Fibroblast of villous mesenchyme (primary cell): ENCODE measurements around the gene FGFBP1. TPM values are rescaled to one million over a fixed set of nuclear protein-coding genes. Genes with fewer than 3 reads are reported as not detected.

Source experiments
- DNase-seq: peaks from one replicate; pipeline ENCODE4 v3.0.0-alpha.2; 2010; ENCODE audit warnings: low read depth
- H3K4me3 ChIP-seq: 2 replicates; pipeline ENCODE4 v1.5.1; 2011; ENCODE audit warnings: low read depth, mild to moderate bottlenecking, low read length
- CTCF ChIP-seq: IDR thresholded peaks from 2 replicates; pipeline ENCODE4 v1.5.1; 2012; ENCODE audit warnings: low read depth, mild to moderate bottlenecking, low read length; ENCODE audit not compliant: insufficient read depth
- total RNA-seq: library from RNA; depleted of rRNA; stranded (reverse); fragments of >200 nt; gene quantifications from 2 replicates; pipeline ENCODE4 v1.2.3, GENCODE V29; 2012

FGFBP1 gene
- total RNA-seq, 1 donor = not detected

- TF ChIP-seq CTCF = no peak
- no peak for DNase-seq
- H3K4me3 ChIP-seq = no peak overlapping the region
Observed at GRCh38 chr4:15888515-15888914, 50.0 kb downstream of the FGFBP1 start.

Other genes with a start within 250 kb of the FGFBP1 start
- 19.9 and 37.7 TPM in 2 replicates for gene BST1, start 235.7 kb downstream of the FGFBP1 start, total RNA-seq
- under 0.01 TPM in 2 replicates for gene CD38, start 160.4 kb downstream of the FGFBP1 start, total RNA-seq
- gene FGFBP2, start 24.4 kb upstream of the FGFBP1 start, total RNA-seq = not detected in 2 replicates
- under 0.01 TPM in 2 replicates for gene PROM1, start 145.3 kb upstream of the FGFBP1 start, total RNA-seq